ENCODE data around the gene SERPINA5.

GRCh38 chr14:94624537-94625352 lies 43.5 kb downstream of the SERPINA5 start:
- TF ChIP-seq ZNF384 (IDR thresholded peaks at IDR 0.05) (no peak), LEF1 (IDR thresholded peaks at IDR 0.05; ENCODE audit: borderline replicate concordance) (no peak), NFRKB (IDR thresholded peaks at IDR 0.05) (no peak), FOXA1 (IDR thresholded peaks at IDR 0.05) (no peak)

All from HEK293T (cell line).